ENCODE results near the gene TSPAN6.

DNA sequence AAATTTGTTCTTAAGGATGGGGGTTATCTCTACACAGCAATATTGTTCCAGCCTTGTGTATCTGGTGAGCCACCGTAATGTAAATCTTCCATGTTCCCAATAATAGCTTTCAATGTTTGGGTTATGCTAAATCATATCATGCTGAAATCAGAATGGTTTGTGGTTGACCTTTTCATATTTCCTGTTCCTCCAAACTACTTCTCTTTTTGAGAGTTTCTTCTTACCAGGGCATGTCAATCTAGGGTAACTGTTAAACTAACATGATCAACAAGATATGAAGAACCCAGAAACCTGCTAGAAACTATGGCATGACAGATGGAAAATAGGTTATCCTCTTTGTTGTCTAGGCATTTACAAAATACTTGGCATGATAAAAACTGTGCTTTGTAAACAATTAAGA lies 29.9 kb downstream of the TSPAN6 start:
- TF ChIP-seq, protein P1, sequence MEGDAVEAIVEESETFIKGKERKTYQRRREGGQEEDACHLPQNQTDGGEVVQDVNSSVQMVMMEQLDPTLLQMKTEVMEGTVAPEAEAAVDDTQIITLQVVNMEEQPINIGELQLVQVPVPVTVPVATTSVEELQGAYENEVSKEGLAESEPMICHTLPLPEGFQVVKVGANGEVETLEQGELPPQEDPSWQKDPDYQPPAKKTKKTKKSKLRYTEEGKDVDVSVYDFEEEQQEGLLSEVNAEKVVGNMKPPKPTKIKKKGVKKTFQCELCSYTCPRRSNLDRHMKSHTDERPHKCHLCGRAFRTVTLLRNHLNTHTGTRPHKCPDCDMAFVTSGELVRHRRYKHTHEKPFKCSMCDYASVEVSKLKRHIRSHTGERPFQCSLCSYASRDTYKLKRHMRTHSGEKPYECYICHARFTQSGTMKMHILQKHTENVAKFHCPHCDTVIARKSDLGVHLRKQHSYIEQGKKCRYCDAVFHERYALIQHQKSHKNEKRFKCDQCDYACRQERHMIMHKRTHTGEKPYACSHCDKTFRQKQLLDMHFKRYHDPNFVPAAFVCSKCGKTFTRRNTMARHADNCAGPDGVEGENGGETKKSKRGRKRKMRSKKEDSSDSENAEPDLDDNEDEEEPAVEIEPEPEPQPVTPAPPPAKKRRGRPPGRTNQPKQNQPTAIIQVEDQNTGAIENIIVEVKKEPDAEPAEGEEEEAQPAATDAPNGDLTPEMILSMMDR (IDR thresholded peaks at IDR 0.05; ENCODE audit: extremely low read depth in 1 of 2, insufficient read depth in 1 of 2, low read depth in 1 of 2, low read length in 2 of 2) = no peak
- TF ChIP-seq POLR2A (IDR thresholded peaks at IDR 0.05; ENCODE audit: low read depth, low read length) (no peak), GATA2 (IDR thresholded peaks at IDR 0.05; ENCODE audit: insufficient read depth, insufficient read length, low read depth, low read length) (no peak), EZH2 (IDR thresholded peaks at IDR 0.05; ENCODE audit: borderline replicate concordance, low read depth, low read length, severe bottlenecking) (no peak), FOS (IDR thresholded peaks at IDR 0.05; ENCODE audit: borderline replicate concordance, insufficient read depth, low read length) (no peak), JUN (IDR thresholded peaks at IDR 0.05; ENCODE audit: borderline replicate concordance, insufficient read depth, insufficient read length, low read depth) (no peak), POLR2AphosphoS5 (IDR thresholded peaks at IDR 0.05; ENCODE audit: insufficient read depth, low read depth, low read length) (no peak), MYC (IDR thresholded peaks at IDR 0.05; ENCODE audit: low read depth, low read length) (no peak)
- TF ChIP-seq, protein P2, sequence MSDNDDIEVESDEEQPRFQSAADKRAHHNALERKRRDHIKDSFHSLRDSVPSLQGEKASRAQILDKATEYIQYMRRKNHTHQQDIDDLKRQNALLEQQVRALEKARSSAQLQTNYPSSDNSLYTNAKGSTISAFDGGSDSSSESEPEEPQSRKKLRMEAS (IDR thresholded peaks at IDR 0.05; ENCODE audit: insufficient read depth, insufficient read length) = no peak

All from endothelial cell of umbilical vein (primary cell).